NCI-H2171 treated with DMSO at 0.1 percent for 48 hours (cell line): Measurements from ENCODE around the gene RALGAPA2.

Experiments
- DNase-seq: peaks from one replicate; lab custom pipeline; 2025; lab: John Stamatoyannopoulos, UW

Gene RALGAPA2

GRCh38 chr20:20404633-20405032 lies 307.8 kb downstream of the RALGAPA2 start:
- peak; percentile 39 for DNase-seq

GRCh38 chr20:20401991-20402390 lies 310.5 kb downstream of the RALGAPA2 start:
- no peak for DNase-seq

- DNase-seq, result no peak
Measured at GRCh38 chr20:20399531-20400500, 312.6 kb downstream of the RALGAPA2 start.

- no peak for DNase-seq
Measured at GRCh38 chr20:20398123-20398522, 314.3 kb downstream of the RALGAPA2 start.

- DNase-seq, result peak; percentile 82
Measured at GRCh38 chr20:20396794-20397193, 315.6 kb downstream of the RALGAPA2 start.

GRCh38 chr20:20395903-20396568 lies 316.4 kb downstream of the RALGAPA2 start:
- DNase-seq, result peak; percentile 95

- no peak for DNase-seq
Measured at GRCh38 chr20:20395087-20395486, 317.4 kb downstream of the RALGAPA2 start.

- no peak for DNase-seq
Measured at GRCh38 chr20:20393207-20394120, 319.0 kb downstream of the RALGAPA2 start.

GRCh38 chr20:20391766-20392165 lies 320.7 kb downstream of the RALGAPA2 start:
- no peak for DNase-seq

GRCh38 chr20:20391115-20391514 lies 321.3 kb downstream of the RALGAPA2 start:
- DNase-seq, result no peak

- no peak for DNase-seq
Measured at GRCh38 chr20:20390393-20390792, 322.1 kb downstream of the RALGAPA2 start.

GRCh38 chr20:20386192-20386591 lies 326.3 kb downstream of the RALGAPA2 start:
- DNase-seq, result no peak

GRCh38 chr20:20375862-20376261 lies 336.6 kb downstream of the RALGAPA2 start:
- peak; percentile 98 for DNase-seq

- DNase-seq, result peak; percentile 95
Measured at GRCh38 chr20:20373091-20373571, 339.3 kb downstream of the RALGAPA2 start.

- DNase-seq, result no peak
Measured at GRCh38 chr20:20371681-20372080, 340.8 kb downstream of the RALGAPA2 start.

- no peak for DNase-seq
Measured at GRCh38 chr20:20371083-20371482, 341.4 kb downstream of the RALGAPA2 start.

- peak; percentile 80 for DNase-seq
Measured at GRCh38 chr20:20370094-20370575, 342.3 kb downstream of the RALGAPA2 start.

GRCh38 chr20:20369250-20370093 lies 343.0 kb downstream of the RALGAPA2 start:
- peak; percentile 64 for DNase-seq

GRCh38 chr20:20368418-20369249 lies 343.8 kb downstream of the RALGAPA2 start:
- DNase-seq, result peak; percentile 43
